Measurements from ENCODE around the gene UBE2N. TPM values are rescaled to one million over a fixed set of nuclear protein-coding genes. Genes with fewer than 3 reads are reported as not detected.
"Not testable (repeated sequence)": the region's sequence is repeated elsewhere in the genome, so short reads cannot be mapped to it uniquely, and the experiment has no call there.

UBE2N gene
- polyA plus RNA-seq, 3 donors: 20.0 to 78.5 (median 70.6) TPM

GRCh38 chr12:93393425-93393824 is 48.3 kb downstream of the UBE2N start:
- H3K27ac ChIP-seq (ENCODE audit: low read depth, low read length): no peak overlapping the region
- whole genome bisulfite sequencing, 3 donors: 64 to 76% (median 72%) methylated on average over 2 of the region's 2 CpGs

GRCh38 chr12:93390549-93391297 is 51.0 kb downstream of the UBE2N start:
- H3K27ac ChIP-seq (ENCODE audit: low read depth, low read length): no peak overlapping the region
- WGBS, 3 donors: 85 to 89% (median 87%) methylated on average over 5 of the region's 5 CpGs

DNA sequence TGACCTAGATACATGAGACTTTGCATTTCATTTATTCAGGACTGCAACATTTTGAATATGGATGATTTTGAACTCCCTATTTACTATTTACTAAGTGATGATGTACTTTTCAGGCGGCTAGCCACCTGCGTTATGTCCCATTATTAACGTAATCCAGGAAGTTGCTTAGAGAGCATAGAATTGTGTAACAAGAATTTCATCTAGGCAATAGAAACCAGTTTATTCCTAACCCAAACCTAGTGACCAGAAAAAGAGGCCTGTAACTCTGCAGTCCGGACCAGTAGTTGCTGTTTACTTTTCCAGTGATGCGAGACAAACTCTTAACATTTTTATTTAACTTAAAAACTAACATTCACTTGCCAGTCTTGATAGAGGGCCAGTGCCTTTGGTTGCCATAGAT is 51.7 kb downstream of the UBE2N start:
- H3K27ac ChIP-seq (ENCODE audit: low read depth, low read length): no peak overlapping the region
- 39 to 48% (median 47%) methylated on average over 5 of the region's 5 CpGs for whole genome bisulfite sequencing, 3 donors

DNA sequence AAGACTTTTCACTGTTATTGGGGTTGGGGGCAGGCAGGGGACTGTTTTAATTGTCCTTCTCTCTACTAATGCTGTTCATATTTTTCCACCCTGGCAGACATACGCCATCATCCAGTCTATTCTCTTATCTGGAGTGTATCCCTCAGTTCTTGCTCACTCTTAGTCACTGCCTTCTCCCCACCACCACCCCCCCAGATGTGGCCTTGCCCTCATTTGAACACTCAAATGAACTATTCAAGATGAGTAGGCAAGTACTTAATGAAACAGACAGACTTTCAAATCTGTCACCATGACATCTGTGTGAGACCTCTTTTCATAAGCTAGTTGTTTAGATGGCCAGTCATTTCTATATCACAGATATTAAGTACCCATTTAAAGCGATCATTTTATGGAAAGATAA is 54.0 kb downstream of the UBE2N start:
- no peak overlapping the region for H3K27ac ChIP-seq (ENCODE audit: low read depth, low read length)
- WGBS, 3 donors: 85 to 91% (median 89%) methylated on average over 2 of the region's 2 CpGs

GRCh38 chr12:93381976-93382437 is 59.7 kb downstream of the UBE2N start:
- not testable (repeated sequence) for H3K27ac ChIP-seq (ENCODE audit: low read depth, low read length)
- 84 to 94% (median 91%) methylated on average over 5 of the region's 5 CpGs for WGBS, 3 donors

GRCh38 chr12:93381161-93381975 is 60.4 kb downstream of the UBE2N start:
- no peak overlapping the region for H3K27ac ChIP-seq (ENCODE audit: low read depth, low read length)
- WGBS, 3 donors: 57 to 71% (median 61%) methylated on average over 5 of the region's 5 CpGs

DNA sequence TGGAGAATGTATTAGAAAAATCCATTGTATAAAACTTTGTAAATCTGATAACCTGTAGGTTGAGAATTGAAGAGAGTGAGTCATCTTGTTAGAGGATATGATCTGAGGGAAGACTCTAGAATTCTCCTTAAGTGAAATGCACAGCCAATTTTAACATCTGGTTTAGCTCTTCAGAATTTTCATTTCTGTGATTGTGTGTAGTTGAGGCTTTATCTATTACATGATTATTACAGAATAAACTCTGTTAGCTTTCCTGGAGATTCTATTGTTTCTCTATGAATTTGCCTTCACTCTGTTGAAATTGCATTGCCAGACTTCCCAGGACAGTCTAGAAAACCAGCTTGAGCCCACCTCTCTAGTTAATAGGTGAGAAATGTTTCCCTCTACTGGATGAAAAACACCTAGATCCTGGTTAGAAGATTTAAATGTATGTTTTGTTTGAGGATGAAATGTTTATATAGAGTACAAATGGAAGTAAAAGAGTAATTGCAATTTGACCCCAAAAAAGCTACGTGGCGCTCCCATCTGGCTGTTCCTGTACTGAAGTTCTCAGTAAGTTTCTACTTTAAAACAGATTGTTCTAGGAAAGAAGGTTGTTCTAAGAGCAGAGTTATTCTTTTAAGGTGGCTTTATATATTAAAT is 61.1 kb downstream of the UBE2N start:
- H3K27ac ChIP-seq (ENCODE audit: low read depth, low read length): no peak overlapping the region
- WGBS, 3 donors: 43 to 51% (median 46%) methylated on average over 2 of the region's 2 CpGs

- H3K27ac ChIP-seq (ENCODE audit: low read depth, low read length): no peak overlapping the region
Observed at GRCh38 chr12:93379981-93380361, 61.8 kb downstream of the UBE2N start.

GRCh38 chr12:93379326-93379980 is 62.3 kb downstream of the UBE2N start:
- 8 to 12% (median 9%) methylated on average over 8 of the region's 8 CpGs for WGBS, 3 donors
- H3K27ac ChIP-seq (ENCODE audit: low read depth, low read length): no peak overlapping the region

DNA sequence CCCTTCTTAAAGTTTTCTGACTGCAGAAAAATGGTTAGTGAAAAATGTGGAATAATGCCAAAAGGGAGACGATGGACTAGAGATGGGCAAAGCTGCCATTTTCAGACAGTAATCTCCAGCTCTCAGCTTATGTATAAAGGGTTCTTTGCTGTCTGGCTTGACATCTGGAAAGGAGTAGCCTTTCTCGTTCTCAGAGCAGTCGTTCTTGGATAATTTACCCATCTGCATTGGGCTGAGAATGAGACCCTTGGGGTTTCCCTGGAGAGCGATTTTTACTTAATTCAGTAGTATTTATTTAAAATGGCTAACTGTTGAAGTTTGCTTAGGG is 62.8 kb downstream of the UBE2N start:
- peak overlapping the region; percentile 88 for H3K27ac ChIP-seq (ENCODE audit: low read depth, low read length)
- 0 to 1% (median 0%) methylated on average over 4 of the region's 4 CpGs for WGBS, 3 donors

- peak overlapping the region; percentile 88 for H3K27ac ChIP-seq (ENCODE audit: low read depth, low read length)
- whole genome bisulfite sequencing, 3 donors: 0% methylated on average over 31 to 43 of the region's 64 CpGs
Observed at GRCh38 chr12:93378196-93378997, 63.4 kb downstream of the UBE2N start.

DNA sequence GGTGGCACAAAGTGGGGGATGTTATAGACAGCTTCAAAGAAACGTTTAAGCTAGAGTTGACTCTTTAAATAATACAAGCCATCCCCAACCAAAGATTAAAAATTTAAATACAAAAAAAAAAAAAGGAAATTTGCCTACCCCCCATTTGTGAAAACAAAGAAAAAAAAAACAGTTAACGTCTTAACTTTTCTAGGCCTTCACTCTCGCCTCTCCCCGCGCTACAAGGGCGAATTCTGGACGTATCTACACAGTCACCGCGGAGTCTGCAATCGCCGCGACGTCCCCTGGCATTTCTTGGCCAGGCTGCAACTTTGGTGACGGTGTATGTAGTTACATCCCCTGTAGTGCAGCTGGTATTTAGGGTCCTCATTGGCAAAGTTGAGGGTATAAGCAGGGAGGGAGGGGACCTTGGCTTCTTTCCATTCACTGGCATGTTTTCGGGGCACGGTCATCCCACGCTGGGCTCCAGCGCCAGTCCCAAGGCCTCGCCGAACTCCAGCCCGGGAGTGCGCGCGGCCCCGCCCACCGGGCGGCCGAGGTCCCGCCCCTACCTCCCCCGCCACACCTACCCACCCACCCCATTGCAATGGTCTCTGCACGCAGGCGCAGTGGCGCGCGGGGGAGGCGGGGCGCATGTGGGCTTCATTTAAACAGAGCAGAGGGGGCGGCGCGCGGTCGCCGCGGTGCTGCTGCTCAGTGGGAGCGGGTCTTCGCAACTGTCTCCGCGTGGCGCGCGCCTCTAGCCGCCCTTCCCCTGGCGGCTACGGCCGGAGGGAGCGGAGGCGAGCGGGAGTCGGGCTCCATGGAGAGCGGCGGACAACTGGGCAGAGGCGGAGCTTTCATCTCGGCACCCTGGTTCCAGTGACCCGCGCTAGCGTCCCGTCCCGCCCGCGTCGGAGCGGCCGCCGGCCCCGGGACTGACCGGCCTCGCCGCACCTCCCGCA is 64.2 kb downstream of the UBE2N start, which contains the start of gene NUDT4:
TSS of gene NUDT4 (plus strand) at position 674 of the 944 bp plus-strand sequence. CDS start 398 bp downstream, outside the sequence.
- WGBS, 3 donors: 1 to 4% (median 2%) methylated on average over 58 to 63 of the region's 79 CpGs
- peak within 1 kb of the TSS; percentile 88 for H3K27ac ChIP-seq (ENCODE audit: low read depth, low read length)

DNA sequence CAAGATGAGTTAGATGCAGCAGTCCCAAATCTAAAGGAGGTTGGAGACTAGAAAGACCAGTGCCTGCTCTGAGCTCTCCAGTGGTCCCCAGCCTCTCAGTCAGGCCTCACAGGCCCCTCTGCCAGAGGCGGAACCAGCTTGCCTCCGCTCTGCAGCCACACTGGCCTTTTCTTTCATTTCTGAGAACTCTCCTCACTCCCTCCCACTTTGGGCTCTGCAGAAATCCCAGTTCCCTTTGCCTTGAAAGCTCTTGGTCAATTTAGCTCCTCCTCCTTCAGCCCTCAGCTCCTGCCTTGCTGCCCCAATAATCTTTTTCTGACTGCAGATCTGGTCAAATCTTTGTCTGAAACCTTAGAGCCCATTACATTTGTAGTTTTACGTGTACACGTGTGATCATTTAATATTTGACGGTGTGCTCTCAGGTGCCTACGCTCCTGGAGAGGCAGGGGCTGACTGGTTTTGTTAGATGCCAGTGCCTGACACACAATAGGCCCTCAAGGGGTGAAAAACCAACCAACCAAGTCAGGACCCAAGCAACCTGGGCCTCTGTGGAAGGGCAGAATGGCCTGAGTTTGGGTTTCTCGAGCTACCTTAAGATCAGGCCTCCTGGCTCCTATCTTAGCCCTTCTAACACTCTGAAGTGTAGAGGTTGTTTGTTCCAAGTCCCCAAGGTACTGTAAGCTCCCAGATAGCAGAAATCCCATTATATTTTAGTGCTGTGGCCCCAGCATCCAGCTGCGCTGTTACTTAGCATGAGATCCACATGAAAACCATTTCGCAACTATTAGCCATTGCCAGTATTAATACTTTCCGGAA is 65.1 kb downstream of the UBE2N start:
- 58 to 74% (median 71%) methylated on average over 10 of the region's 10 CpGs for WGBS, 3 donors
- no peak overlapping the region for H3K27ac ChIP-seq (ENCODE audit: low read depth, low read length)

DNA sequence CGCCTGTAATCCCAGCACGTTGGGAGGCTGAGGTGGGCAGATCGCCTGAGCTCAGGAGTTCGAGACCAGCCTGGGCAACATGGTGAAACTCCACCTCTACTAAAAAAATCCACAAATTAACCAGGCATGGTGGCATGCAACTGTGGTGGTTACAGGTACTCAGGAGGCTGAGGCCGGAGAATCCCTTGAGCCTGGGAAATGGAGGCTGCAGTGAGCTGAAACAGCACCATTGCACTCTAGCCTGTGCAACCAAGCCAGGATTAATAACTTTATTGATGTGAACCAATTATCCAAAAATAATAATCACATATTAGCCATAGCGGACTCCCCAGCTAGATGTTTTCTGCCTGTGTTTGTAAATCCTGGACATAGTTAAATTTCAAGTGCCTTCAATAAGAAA is 65.8 kb downstream of the UBE2N start:
- WGBS, 3 donors: 95 to 99% (median 96%) methylated on average over 6 of the region's 6 CpGs
- no peak overlapping the region for H3K27ac ChIP-seq (ENCODE audit: low read depth, low read length)

DNA sequence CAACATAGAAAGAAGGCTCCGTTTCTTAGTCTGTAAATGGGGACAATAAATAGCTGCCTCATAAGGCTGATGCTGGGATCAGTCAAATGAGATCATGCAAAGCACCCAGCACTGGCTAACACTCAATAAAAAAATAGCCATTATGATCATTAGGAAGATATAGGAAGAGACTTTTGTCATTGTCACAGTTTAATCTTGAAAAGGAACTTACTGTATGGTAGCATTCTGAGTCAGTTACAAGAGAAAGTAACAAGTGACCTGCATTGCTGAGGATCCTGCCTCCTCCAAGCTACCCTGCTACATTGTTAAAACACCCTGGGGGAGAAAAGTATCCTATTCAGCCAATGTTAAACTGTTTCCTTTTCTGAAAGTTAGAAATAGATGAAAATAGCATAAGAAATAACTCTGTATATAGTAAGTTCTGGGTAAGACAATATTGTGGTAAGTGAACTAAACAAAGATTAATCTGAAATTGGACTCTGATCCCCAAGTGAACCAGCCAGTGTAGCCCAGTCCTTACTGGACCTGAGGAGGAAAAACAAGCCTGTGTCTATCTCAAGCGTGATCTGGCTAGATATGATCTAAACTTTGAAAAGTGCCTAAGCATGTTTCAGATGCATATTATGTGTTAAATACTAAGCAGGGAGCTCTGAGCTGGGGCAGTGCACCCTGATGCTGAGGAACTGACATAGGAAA is 67.6 kb downstream of the UBE2N start:
- WGBS, 3 donors: 66 to 89% (median 89%) methylated on average over 2 of the region's 2 CpGs
- no peak overlapping the region for H3K27ac ChIP-seq (ENCODE audit: low read depth, low read length)

DNA sequence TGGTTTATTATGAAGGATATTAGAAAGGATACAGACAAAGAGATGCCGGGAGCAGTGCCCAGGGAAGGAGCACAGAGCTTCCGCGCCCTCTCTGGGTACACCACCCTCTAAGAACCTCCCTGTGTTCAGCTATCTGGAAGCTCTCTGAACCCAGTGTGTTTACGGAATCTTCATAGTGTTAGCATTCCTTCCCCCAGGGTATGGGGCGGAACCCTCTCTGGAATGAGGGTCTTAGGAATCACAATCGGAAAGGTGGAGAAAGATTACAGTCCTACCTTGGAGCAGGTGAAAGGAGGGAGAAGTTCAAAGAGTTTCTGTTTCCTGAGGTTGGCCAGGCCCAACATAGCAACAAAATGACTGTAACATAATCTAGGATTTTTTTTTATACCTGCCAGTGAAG is 70.8 kb downstream of the UBE2N start:
- H3K27ac ChIP-seq (ENCODE audit: low read depth, low read length): no peak overlapping the region
- WGBS, 3 donors: 93 to 97% (median 97%) methylated on average over 6 of the region's 6 CpGs
